GM23338 (cell line): ENCODE data around the gene PDIA6. TPM values are rescaled to one million over a fixed set of nuclear protein-coding genes. Genes with fewer than 3 reads are reported as not detected.
A peak's percentile ranks its signal among the peaks of the same experiment; 100 is the strongest.

Source experiments
- ATAC-seq: fragments of 200-7000 bp; cut with Tn5 transposase; 3 replicates; pipeline ENCODE4 v1.9.1; 2020
- DNase-seq: peaks from one replicate; pipeline ENCODE4 v3.0.0-alpha.2; 2015; ENCODE audit warnings: low spot score
- H2AFZ ChIP-seq: fragments of 200-600 bp; sonication (generic); 2 replicates; pipeline ENCODE4 v1.8.0; 2016; ENCODE audit warnings: antibody characterized with exemption, mild to moderate bottlenecking, moderate library complexity
- H3F3A ChIP-seq: fragments of 200-600 bp; sonication (generic); replicated peaks from 2 replicates; pipeline ENCODE4 v1.8.0; 2017; ENCODE audit warnings: antibody characterized with exemption, mixed run types, low read depth
- H3K27ac ChIP-seq: fragments of 200-600 bp; sonication (generic); 2 replicates; pipeline ENCODE4 v1.6.1; 2016; ENCODE audit warnings: low read depth
- H3K27me3 ChIP-seq: fragments of 200-600 bp; sonication (generic); 2 replicates; pipeline ENCODE4 v1.8.0; 2016; ENCODE audit warnings: mild to moderate bottlenecking, mixed run types, moderate library complexity; ENCODE audit not compliant: insufficient read depth
- H3K36me3 ChIP-seq: fragments of 200-600 bp; sonication (generic); 2 replicates; pipeline ENCODE4 v1.8.0; 2016; ENCODE audit warnings: mild to moderate bottlenecking; ENCODE audit not compliant: insufficient read depth
- H3K4me1 ChIP-seq: fragments of 200-600 bp; sonication (generic); 2 replicates; pipeline ENCODE4 v1.8.0; 2016; ENCODE audit warnings: mild to moderate bottlenecking, moderate library complexity; ENCODE audit not compliant: insufficient read depth
- H3K4me2 ChIP-seq: fragments of 200-600 bp; sonication (generic); 2 replicates; pipeline ENCODE4 v1.7.1; 2017; ENCODE audit warnings: mixed run types
- H3K4me3 ChIP-seq: fragments of 200-600 bp; sonication (generic); 2 replicates; pipeline ENCODE4 v1.6.1; 2016; ENCODE audit warnings: mixed run types
- H3K79me2 ChIP-seq: fragments of 200-600 bp; sonication (generic); replicated peaks from 2 replicates; pipeline ENCODE4 v1.8.0; 2017; ENCODE audit warnings: mild to moderate bottlenecking; ENCODE audit not compliant: insufficient read depth
- H3K9me2 ChIP-seq: fragments of 200-600 bp; sonication (generic); 2 replicates; pipeline ENCODE4 v1.8.0; 2017; ENCODE audit not compliant: insufficient read depth
- H4K20me1 ChIP-seq: fragments of 200-600 bp; sonication (generic); replicated peaks from 2 replicates; pipeline ENCODE4 v1.8.0; 2017; ENCODE audit warnings: mild to moderate bottlenecking; ENCODE audit not compliant: insufficient read depth
- H3K27ac Mint-ChIP-seq: 2 replicates; pipeline ENCODE4 v1.8.0; 2020; ENCODE audit warnings: inconsistent platforms, mild to moderate bottlenecking, moderate library complexity, mixed read lengths
- H3K27me3 Mint-ChIP-seq: 3 replicates; pipeline ENCODE4 v1.8.0; 2022; ENCODE audit warnings: low read depth, mild to moderate bottlenecking, moderate library complexity, mixed read lengths, inconsistent platforms; ENCODE audit not compliant: insufficient read depth, poor library complexity
- H3K36me3 Mint-ChIP-seq: 3 replicates; pipeline ENCODE4 v1.8.0; 2021; ENCODE audit warnings: low read depth, mild to moderate bottlenecking, inconsistent platforms, moderate library complexity, mixed read lengths
- H3K4me1 Mint-ChIP-seq: 3 replicates; pipeline ENCODE4 v1.8.0; 2020; ENCODE audit warnings: mild to moderate bottlenecking, inconsistent platforms, mixed read lengths
- H3K4me3 Mint-ChIP-seq: 3 replicates; pipeline ENCODE4 v1.8.0; 2021; ENCODE audit warnings: moderate library complexity, mild to moderate bottlenecking, inconsistent platforms, mixed read lengths
- H3K9me3 Mint-ChIP-seq: 3 replicates; pipeline ENCODE4 v1.8.0; 2020; ENCODE audit warnings: moderate library complexity, mild to moderate bottlenecking, inconsistent platforms, mixed read lengths
- CREB1 ChIP-seq: fragments of 250-450 bp; sonication (Bioruptor Pico); IDR thresholded peaks from 2 replicates; pipeline ENCODE4 v1.5.0; 2020; ENCODE audit warnings: low read depth, mild to moderate bottlenecking, moderate library complexity
- CTCF ChIP-seq, 2 experiments: fragments of 200-600 bp in 1 of 2; sonication (generic) in 1 of 2; conservative IDR thresholded peaks; 2 replicates each; pipeline versions ENCODE4 v1.5.1 to v1.6.1; 2016 to 2017; ENCODE audit warnings: antibody characterized with exemption in 2 of 2, low read depth in 2 of 2, mild to moderate bottlenecking in 2 of 2, moderate library complexity in 1 of 2
- ETS1 ChIP-seq: IDR thresholded peaks from 2 replicates; pipeline ENCODE4 v1.6.1; 2016; ENCODE audit warnings: antibody characterized with exemption
- NANOG ChIP-seq: IDR thresholded peaks from 2 replicates; pipeline ENCODE4 v1.6.1; 2016; ENCODE audit warnings: antibody characterized with exemption, borderline replicate concordance
- REST ChIP-seq: IDR thresholded peaks from one replicate; pipeline ENCODE4 v1.6.1; 2018; ENCODE audit warnings: antibody characterized with exemption; ENCODE audit not compliant: unreplicated experiment
- ZNF114 ChIP-seq: fragments of 250-450 bp; sonication (Bioruptor Pico); IDR thresholded peaks from 2 replicates; pipeline ENCODE4 v1.5.0; 2020; ENCODE audit warnings: mild to moderate bottlenecking, moderate library complexity
- ZNF462 ChIP-seq: fragments of 250-450 bp; sonication (Bioruptor Pico); IDR thresholded peaks from 2 replicates; pipeline ENCODE4 v1.5.0; 2020; ENCODE audit warnings: mild to moderate bottlenecking, moderate library complexity
- polyA plus RNA-seq: library from polyadenylated mRNA; unstranded; fragments of >200 nt; fragmentation: Nextera tagmentation; extraction: Ambion mirVana; gene quantifications from 2 replicates; pipeline ENCODE4 v1.2.1, GENCODE V29; 2016
- total RNA-seq: library from RNA; depleted of rRNA; stranded (reverse); fragments of >200 nt; shearing (Covaris generic); gene quantifications from 2 replicates; pipeline ENCODE4 v1.2.3, GENCODE V29; 2014

Gene PDIA6
- total and polyA plus RNA-seq, 2 experiments from 2014 or later: 331 to 382 TPM

GRCh38 chr2:10817413-10817812 lies 4.8 kb upstream of the PDIA6 start:
- Histone ChIP-seq H3K4me3 (no peak overlapping the region), H3K27ac (no peak overlapping the region), H3K4me2 (no peak overlapping the region), H3K27me3 (no peaks in the 10 kb centered on the region), H3F3A (peaks cover 10% of the 10 kb centered on the region; the same call in 1 of the 2 replicates), H2AFZ (peak overlapping the region; percentile 74; the same call in 1 of the 2 replicates), H3K4me1 (0 out of 2 replicates have a peak, but pooled peaks cover 3% of the 10 kb centered on the region), H4K20me1 (no peaks in the 10 kb centered on the region), H3K36me3 (no peaks in the 10 kb centered on the region), H3K79me2 (peaks cover under 1% of the 10 kb centered on the region; the same call in 1 of the 2 replicates), H3K9me2 (no peaks in the 10 kb centered on the region)
- Mint-ChIP-seq H3K27ac (no peak overlapping the region), H3K36me3 (no peaks in the 10 kb centered on the region), H3K4me1 (peaks cover 9% of the 10 kb centered on the region), H3K9me3 (no peaks in the 10 kb centered on the region), H3K4me3 (no peak overlapping the region), H3K27me3 (peaks cover 13% of the 10 kb centered on the region)
- TF ChIP-seq ZNF114 (no peak), CREB1 (CRISPR knock-in tag) (no peak), REST (no peak), NANOG (no peak), CTCF (conservative IDR thresholded peaks at IDR 0.05; ENCODE audit: low read depth in 2 of 2) (peak in 1 of 2 experiments; percentile 21; a peak in 1 of 4 replicates), ETS1 (no peak)
- ATAC-seq: peak; percentile 11; the same call in 1 of the 3 replicates
- peak; percentile 36 for DNase-seq

GRCh38 chr2:10814571-10815331 lies 2.2 kb upstream of the PDIA6 start:
- no peaks in the 10 kb centered on the region for H3K9me2 ChIP-seq
- H3K4me1 ChIP-seq: peaks cover 18% of the 10 kb centered on the region
- H3K4me3 ChIP-seq: no peak overlapping the region
- H3F3A ChIP-seq: peaks cover 10% of the 10 kb centered on the region; the same call in 1 of the 2 replicates
- no peaks in the 10 kb centered on the region; the same call in 1 of the 2 replicates for H3K36me3 ChIP-seq
- peak overlapping the region; percentile 69 for H3K4me2 ChIP-seq
- H4K20me1 ChIP-seq: peaks cover 15% of the 10 kb centered on the region
- Mint-ChIP-seq H3K4me1 (peaks cover 26% of the 10 kb centered on the region), H3K27ac (no peak overlapping the region), H3K36me3 (peaks cover 3% of the 10 kb centered on the region; the same call in 1 of the 3 replicates), H3K4me3 (peak overlapping the region; percentile 25; the same call in 2 of the 3 replicates), H3K9me3 (no peaks in the 10 kb centered on the region), H3K27me3 (peaks cover 13% of the 10 kb centered on the region)
- no peaks in the 10 kb centered on the region for H3K27me3 ChIP-seq
- DNase-seq (peak; percentile 43), ATAC-seq (no peak)
- H3K27ac ChIP-seq: peak overlapping the region; percentile 82; the same call in 1 of the 2 replicates
- peak overlapping the region; percentile 92 for H2AFZ ChIP-seq
- H3K79me2 ChIP-seq: peaks cover 27% of the 10 kb centered on the region
- TF ChIP-seq ZNF462: no peak
